ENCODE results near the gene CDC27.
"Not testable (repeated sequence)": the region's sequence is repeated elsewhere in the genome, so short reads cannot be mapped to it uniquely, and the experiment has no call there.

DNA sequence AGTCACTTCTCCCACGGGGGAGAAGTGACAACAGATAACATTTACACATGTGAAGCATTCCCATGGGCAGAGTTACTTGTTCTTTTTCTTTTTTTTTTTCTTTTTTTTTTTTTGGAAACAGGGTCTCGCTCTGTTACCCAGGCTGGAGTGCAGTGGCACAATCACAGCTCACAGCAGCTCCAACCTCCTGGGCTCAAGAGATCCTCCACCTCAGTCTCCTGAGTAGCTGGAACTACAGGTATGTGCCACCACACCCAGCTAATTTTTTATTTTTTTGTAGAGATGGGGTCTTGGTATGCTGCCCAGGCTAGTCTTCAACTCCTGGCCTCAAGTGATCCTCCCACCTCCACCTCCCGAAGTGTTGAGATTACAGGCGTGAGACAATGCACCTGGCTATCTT is 20.2 kb downstream of the CDC27 start:
- TF ChIP-seq ZNF219 (CRISPR knock-in tag; IDR thresholded peaks at IDR 0.05; ENCODE audit: borderline replicate concordance); CTCF (IDR thresholded peaks at IDR 0.05); RORB (CRISPR knock-in tag; IDR thresholded peaks at IDR 0.05): not testable (repeated sequence)
- TF ChIP-seq, protein P1, sequence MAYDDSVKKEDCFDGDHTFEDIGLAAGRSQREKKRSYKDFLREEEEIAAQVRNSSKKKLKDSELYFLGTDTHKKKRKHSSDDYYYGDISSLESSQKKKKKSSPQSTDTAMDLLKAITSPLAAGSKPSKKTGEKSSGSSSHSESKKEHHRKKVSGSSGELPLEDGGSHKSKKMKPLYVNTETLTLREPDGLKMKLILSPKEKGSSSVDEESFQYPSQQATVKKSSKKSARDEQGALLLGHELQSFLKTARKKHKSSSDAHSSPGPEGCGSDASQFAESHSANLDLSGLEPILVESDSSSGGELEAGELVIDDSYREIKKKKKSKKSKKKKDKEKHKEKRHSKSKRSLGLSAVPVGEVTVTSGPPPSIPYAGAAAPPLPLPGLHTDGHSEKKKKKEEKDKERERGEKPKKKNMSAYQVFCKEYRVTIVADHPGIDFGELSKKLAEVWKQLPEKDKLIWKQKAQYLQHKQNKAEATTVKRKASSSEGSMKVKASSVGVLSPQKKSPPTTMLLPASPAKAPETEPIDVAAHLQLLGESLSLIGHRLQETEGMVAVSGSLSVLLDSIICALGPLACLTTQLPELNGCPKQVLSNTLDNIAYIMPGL (CRISPR knock-in tag; IDR thresholded peaks at IDR 0.05), result not testable (repeated sequence)

All from WTC11 (cell line).